Measurements from ENCODE around the gene POM121C. TPM values are rescaled to one million over a fixed set of nuclear protein-coding genes. Genes with fewer than 3 reads are reported as not detected.
"Not testable (repeated sequence)": the region's sequence is repeated elsewhere in the genome, so short reads cannot be mapped to it uniquely, and the experiment has no call there.

POM121C gene
- total RNA-seq, 1 donor from 2014 or later: 19.5 TPM

DNA sequence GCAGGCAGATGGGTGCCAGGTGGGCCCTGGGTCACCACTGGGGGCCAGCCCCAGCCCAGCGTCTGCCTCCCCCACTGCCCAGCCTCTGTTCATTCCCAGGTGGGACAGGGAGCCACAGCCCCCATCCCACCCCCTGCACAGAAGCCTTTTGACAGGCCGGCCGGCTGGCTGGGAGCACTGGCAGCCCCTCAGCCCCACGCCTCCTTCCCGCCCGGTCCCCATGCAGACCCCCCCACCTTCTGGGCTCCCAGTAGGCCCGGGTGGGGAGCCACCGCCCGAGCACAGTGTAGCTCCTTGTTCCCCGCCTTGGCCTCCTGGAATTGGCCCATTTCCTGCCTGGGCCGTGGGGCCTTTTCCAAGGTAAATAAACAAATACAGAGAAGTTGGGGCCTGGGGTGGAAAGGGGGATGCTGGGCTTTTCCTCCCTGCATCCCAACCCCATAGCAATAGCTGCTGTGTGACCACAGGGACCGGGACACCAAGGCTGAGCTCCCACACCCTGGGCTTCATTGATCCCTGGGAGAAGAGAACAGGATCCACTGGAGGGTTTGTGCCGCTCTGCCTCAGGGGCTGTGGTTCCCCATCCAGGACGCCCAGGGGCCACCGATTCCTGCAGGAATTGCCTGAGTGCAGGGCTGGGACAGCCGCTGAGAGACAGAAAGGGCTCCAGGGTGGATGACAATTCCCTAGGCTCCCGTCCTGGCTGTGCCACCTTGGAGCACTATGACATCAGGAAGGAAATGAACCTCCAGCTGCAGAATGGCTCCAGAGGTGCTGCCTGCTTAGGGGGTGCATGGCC lies 111.4 kb downstream of the POM121C start:
- DNase-seq: not testable (repeated sequence)

DNA sequence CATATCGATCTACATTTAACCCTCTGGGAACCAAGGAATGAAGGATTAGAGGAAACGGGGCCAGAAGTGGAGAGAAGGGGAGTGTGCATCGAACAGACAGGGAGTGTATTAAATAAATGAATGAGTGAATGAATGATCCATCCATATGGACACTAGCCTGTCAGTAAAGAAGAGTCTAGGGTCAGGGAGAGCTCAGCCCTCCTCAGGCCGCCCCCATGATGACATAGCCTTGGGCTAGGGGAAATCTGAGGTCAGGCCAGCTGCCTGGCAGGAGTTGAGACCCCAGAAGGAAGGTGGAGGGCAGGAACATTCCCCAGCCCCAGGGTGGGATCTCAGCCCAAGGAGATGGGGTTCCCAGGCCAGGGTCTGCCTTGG lies 112.0 kb downstream of the POM121C start:
- DNase-seq: not testable (repeated sequence)

- DNase-seq: not testable (repeated sequence)
Observed at GRCh38 chr7:75367313-75367712, 118.8 kb downstream of the POM121C start.

Small RNAs within 50 kb of the gene (small RNA-seq; reads per million reads assigned to genes)
- gene AC211429.1 (ENCODE audit: low replicate concordance) (not detected), gene RF00019 (ENCODE audit: low replicate concordance) (not detected)

Other genes with a start within 250 kb of the POM121C start
- 2.8 TPM for gene TRIM73, start 90.7 kb downstream of the POM121C start, total RNA-seq
- not detected for gene SPDYE5, start 6.0 kb upstream of the POM121C start, total RNA-seq

Data from tongue (tissue), 3 donors.